ENCODE data around the gene MOB3A. TPM values are rescaled to one million over a fixed set of nuclear protein-coding genes. Genes with fewer than 3 reads are reported as not detected.

The MOB3A gene
- total RNA-seq, 4 donors from 2014 or later, result 16.0 to 30.8 (median 22.2) TPM

DNA sequence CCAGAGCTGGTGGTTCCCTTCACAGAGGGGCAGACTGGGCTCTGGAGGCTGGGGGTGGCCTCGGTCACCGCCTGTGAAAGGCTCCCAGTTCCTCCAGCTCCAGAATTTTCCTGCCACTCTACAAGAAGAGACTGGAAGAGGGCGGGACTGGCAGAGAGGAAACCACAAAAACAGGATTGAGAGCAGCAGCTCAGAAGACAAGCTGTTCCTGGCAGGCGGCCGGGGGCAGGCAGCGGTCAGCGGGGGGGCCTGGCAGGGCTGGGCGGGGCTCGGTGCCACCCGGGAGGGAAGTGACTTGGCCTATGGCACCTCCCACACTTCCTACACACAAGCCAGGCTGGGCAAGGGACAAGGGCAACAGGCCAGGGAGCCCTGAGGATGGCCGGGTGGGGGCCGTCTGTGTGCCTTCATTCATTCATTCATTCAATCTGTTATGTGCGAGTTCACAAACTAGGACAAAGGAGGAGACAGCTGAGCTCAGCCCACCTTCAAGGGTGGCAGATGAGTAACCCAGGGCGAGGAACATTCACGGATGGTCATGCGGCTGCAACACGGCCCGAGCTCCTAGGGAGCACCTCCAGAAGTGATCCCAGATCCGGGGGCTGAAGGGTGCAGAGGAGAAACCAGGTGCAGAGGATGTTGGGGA, 63.7 kb downstream of the MOB3A start:
- peak overlapping the region; percentile 96 to 100 (median 100) for H3K27ac ChIP-seq
- in situ Hi-C loops (cut with MboI; ENCODE audit: low sequenced_read_pairs in 4 of 4) (no loop called here), intact Hi-C loops (cut with DNase I; ENCODE audit: low total_unique reads) (loop anchor here (1.0 kb wide), 1 partner anchor 29 kb away; no protein-coding TSS in a partner anchor)
- peaks cover 0 to 6% (median 6%) of the 10 kb centered on the region in 3 donors for H3K9me3 ChIP-seq
- H3K36me3 ChIP-seq, result no peaks in the 10 kb centered on the region
- DNase-seq (peak; percentile 96 to 99), ATAC-seq (peak; percentile 79 to 84)
- no peaks in the 10 kb centered on the region for H3K27me3 ChIP-seq
- TF ChIP-seq, protein P1, sequence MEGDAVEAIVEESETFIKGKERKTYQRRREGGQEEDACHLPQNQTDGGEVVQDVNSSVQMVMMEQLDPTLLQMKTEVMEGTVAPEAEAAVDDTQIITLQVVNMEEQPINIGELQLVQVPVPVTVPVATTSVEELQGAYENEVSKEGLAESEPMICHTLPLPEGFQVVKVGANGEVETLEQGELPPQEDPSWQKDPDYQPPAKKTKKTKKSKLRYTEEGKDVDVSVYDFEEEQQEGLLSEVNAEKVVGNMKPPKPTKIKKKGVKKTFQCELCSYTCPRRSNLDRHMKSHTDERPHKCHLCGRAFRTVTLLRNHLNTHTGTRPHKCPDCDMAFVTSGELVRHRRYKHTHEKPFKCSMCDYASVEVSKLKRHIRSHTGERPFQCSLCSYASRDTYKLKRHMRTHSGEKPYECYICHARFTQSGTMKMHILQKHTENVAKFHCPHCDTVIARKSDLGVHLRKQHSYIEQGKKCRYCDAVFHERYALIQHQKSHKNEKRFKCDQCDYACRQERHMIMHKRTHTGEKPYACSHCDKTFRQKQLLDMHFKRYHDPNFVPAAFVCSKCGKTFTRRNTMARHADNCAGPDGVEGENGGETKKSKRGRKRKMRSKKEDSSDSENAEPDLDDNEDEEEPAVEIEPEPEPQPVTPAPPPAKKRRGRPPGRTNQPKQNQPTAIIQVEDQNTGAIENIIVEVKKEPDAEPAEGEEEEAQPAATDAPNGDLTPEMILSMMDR (IDR thresholded peaks at IDR 0.05 in 4 of 5, conservative IDR thresholded peaks at IDR 0.05 in 1 of 5), result no peak
- peak; percentile 46 to 88 for TF ChIP-seq POLR2A (IDR thresholded peaks at IDR 0.05)
- peak overlapping the region; percentile 36 to 45 (median 38) for H3K4me3 ChIP-seq
- peaks cover 15 to 26% of the 10 kb centered on the region in 2 donors for H3K4me1 ChIP-seq

DNA sequence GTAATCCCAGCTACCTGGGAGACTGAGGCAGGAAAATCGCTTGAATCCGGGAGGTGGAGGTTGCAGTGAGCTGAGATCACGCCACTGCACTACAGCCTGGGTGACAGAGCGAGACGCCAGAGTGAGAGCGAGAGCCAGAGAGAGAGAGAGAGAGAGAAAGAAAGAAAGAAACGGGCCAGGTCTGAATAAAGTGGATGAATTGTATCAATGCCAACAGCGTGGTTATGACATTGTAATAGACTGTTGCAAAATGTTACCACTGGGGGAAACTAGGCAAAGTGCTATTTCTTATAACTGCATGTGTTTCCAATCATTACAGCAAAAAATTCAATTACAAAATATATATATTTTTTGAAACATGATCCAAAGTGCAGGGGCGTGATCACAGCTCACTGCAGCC, 68.8 kb downstream of the MOB3A start:
- DNase-seq (peak in 1 of 2 donors; percentile 36), ATAC-seq (peak in 1 of 2 donors; percentile 23)
- peak overlapping the region; percentile 24 to 96 (median 66) for H3K27ac ChIP-seq
- no peaks in the 10 kb centered on the region for H3K9me3 ChIP-seq
- no peak overlapping the region for H3K4me3 ChIP-seq
- no peaks in the 10 kb centered on the region for H3K27me3 ChIP-seq
- H3K4me1 ChIP-seq, result peaks cover 14 to 15% of the 10 kb centered on the region in 2 donors
- H3K36me3 ChIP-seq, result no peaks in the 10 kb centered on the region
- TF ChIP-seq, protein P1 (IDR thresholded peaks at IDR 0.05 in 4 of 5, conservative IDR thresholded peaks at IDR 0.05 in 1 of 5), result no peak
- no peak for TF ChIP-seq POLR2A (IDR thresholded peaks at IDR 0.05)
- in situ Hi-C loops (cut with MboI; ENCODE audit: low sequenced_read_pairs in 4 of 4), result loop anchor here in 3 of 4 donors (5.0 kb wide), 1 partner anchor 40 kb away; no protein-coding TSS in a partner anchor
- intact Hi-C loops (cut with DNase I; ENCODE audit: low total_unique reads), result no loop called here

DNA sequence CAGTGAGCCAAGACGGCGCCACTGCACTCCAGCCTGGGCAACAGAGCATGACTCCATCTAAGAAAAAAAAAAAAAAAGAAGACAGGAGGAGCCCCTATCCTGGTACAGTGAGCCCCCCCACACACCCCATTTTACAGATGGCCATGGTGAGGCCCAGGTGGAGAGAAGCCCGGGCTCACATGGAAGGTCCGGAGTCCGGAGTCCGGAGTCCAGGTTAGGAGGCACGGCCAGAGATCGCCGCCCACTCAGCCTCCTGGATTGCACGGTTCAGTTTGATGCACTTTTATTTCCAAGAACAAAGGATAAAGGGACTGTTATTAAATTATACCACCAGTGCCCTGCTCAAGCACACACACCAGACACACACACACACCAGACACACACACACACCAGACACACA, 69.4 kb downstream of the MOB3A start:
- intact Hi-C loops (cut with DNase I; ENCODE audit: low total_unique reads), result no loop called here
- Histone ChIP-seq H3K4me1 (peaks cover 10% of the 10 kb centered on the region in 2 donors), H3K4me3 (no peak overlapping the region), H3K27me3 (no peaks in the 10 kb centered on the region), H3K9me3 (no peaks in the 10 kb centered on the region), H3K36me3 (no peaks in the 10 kb centered on the region), H3K27ac (peak overlapping the region in 3 of 4 donors; percentile 24 to 96 (median 63))
- DNase-seq, result no peak
- ATAC-seq, result no peak
- TF ChIP-seq, protein P1 (IDR thresholded peaks at IDR 0.05 in 4 of 5, conservative IDR thresholded peaks at IDR 0.05 in 1 of 5), result no peak
- no peak for TF ChIP-seq POLR2A (IDR thresholded peaks at IDR 0.05)
- in situ Hi-C loops (cut with MboI; ENCODE audit: low sequenced_read_pairs in 4 of 4), result loop anchor here in 3 of 4 donors (5.0 kb wide), 1 partner anchor 41 kb away; no protein-coding TSS in a partner anchor

DNA sequence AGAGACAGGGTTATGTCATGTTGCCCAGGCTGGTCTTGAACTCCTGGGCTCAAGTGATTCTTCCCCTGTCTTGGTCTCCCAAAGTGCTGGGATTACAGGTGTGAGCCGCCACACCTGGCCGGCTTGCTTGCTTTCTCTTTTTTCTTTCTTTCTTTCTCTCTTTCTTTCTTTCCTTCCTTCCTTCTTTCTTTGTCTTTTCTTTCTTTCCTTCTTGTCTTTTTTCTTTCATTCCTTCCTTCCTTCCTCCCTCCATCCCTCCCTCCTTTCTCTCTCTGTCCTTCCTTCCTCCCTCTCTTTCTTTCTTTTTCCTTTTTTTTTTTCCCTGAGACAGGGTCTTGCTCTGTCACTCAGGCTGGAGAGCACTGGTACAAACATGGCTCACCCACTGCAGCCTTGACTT, 73.8 kb downstream of the MOB3A start:
- intact Hi-C loops (cut with DNase I; ENCODE audit: low total_unique reads), result no loop called here
- TF ChIP-seq, protein P1 (IDR thresholded peaks at IDR 0.05 in 4 of 5, conservative IDR thresholded peaks at IDR 0.05 in 1 of 5), result no peak
- TF ChIP-seq POLR2A (IDR thresholded peaks at IDR 0.05), result no peak
- no peak for ATAC-seq
- Histone ChIP-seq H3K9me3 (no peaks in the 10 kb centered on the region), H3K4me1 (peaks cover 0 to 3% of the 10 kb centered on the region in 2 donors), H3K27me3 (no peaks in the 10 kb centered on the region), H3K4me3 (no peak overlapping the region), H3K27ac (no peak overlapping the region), H3K36me3 (no peaks in the 10 kb centered on the region)
- in situ Hi-C loops (cut with MboI; ENCODE audit: low sequenced_read_pairs in 4 of 4), result loop anchor here in 1 of 4 donors (5.0 kb wide), 1 partner anchor 45 kb away; no protein-coding TSS in a partner anchor
- no peak for DNase-seq
